Measurements from ENCODE around the gene DVL1. TPM values are rescaled to one million over a fixed set of nuclear protein-coding genes. Genes with fewer than 3 reads are reported as not detected.
"Not testable (repeated sequence)": the region's sequence is repeated elsewhere in the genome, so short reads cannot be mapped to it uniquely, and the experiment has no call there.

The DVL1 gene
- total RNA-seq, 1 experiment from 2014 or later: 83.9 TPM

- no peak overlapping the region for H3K27ac Mint-ChIP-seq (ENCODE audit: unreplicated experiment)
- TF ChIP-seq, protein P1, sequence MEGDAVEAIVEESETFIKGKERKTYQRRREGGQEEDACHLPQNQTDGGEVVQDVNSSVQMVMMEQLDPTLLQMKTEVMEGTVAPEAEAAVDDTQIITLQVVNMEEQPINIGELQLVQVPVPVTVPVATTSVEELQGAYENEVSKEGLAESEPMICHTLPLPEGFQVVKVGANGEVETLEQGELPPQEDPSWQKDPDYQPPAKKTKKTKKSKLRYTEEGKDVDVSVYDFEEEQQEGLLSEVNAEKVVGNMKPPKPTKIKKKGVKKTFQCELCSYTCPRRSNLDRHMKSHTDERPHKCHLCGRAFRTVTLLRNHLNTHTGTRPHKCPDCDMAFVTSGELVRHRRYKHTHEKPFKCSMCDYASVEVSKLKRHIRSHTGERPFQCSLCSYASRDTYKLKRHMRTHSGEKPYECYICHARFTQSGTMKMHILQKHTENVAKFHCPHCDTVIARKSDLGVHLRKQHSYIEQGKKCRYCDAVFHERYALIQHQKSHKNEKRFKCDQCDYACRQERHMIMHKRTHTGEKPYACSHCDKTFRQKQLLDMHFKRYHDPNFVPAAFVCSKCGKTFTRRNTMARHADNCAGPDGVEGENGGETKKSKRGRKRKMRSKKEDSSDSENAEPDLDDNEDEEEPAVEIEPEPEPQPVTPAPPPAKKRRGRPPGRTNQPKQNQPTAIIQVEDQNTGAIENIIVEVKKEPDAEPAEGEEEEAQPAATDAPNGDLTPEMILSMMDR (IDR thresholded peaks at IDR 0.05; ENCODE audit: unreplicated experiment): peak; percentile 89
- no peaks in the 10 kb centered on the region for H3K27me3 Mint-ChIP-seq (ENCODE audit: unreplicated experiment)
- H3K4me1 Mint-ChIP-seq (ENCODE audit: low read depth, unreplicated experiment): no peaks in the 10 kb centered on the region
- BruUV-seq (replicated peaks): no TSS peak
- H3K4me3 Mint-ChIP-seq (ENCODE audit: low read depth, unreplicated experiment): no peak overlapping the region
- intact Hi-C loops (cut with micrococcal nuclease; ENCODE audit: unreplicated experiment): no loop called here
- DNase-seq: peak; percentile 82
- H3K36me3 Mint-ChIP-seq (ENCODE audit: insufficient read depth, unreplicated experiment): peaks cover 24% of the 10 kb centered on the region
- H3K9me3 Mint-ChIP-seq (ENCODE audit: low read depth, unreplicated experiment): no peaks in the 10 kb centered on the region
- CTCF ChIA-PET: interaction anchor here (0.6 kb wide), 1 partner anchor 52 kb away, joined by 3 read pairs; no protein-coding TSS in a partner anchor
These were observed 22.8 kb upstream of the DVL1 start for GRCh38 chr1:1371746-1372711.

GRCh38 chr1:1371364-1371745 lies 22.1 kb upstream of the DVL1 start:
- H3K4me3 Mint-ChIP-seq (ENCODE audit: low read depth, unreplicated experiment): no peak overlapping the region

DNA sequence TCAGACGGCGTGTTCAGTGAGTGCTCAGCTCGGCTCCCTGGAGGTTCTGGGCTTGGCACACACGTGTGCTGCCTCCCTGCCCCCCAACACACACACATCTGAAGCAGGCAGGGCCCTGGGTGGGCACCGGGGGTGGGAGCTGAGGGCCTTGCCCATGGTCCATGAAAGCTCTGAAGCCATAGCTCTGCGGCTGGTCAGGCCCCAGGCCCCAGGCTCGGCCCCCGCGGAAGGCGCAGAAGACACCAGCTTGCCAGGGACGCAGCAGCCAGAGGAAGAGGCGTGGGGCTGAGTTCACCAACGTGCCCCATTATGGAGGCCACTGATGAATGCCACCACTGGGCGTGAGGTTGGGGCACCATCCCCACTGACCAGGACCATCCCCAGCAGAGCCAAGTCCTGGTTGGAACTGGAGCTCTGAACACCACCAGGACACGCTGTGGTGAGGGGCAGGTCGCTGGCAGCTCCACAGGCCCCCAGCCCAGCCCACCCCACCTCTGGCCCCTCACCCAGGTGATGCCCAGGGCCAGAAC lies 21.6 kb upstream of the DVL1 start:
- CTCF ChIA-PET: no interaction called here
- intact Hi-C loops (cut with micrococcal nuclease; ENCODE audit: unreplicated experiment): no loop called here
- H3K27ac Mint-ChIP-seq (ENCODE audit: unreplicated experiment): no peak overlapping the region
- DNase-seq: no peak
- H3K27me3 Mint-ChIP-seq (ENCODE audit: unreplicated experiment): no peaks in the 10 kb centered on the region
- no TSS peak for BruUV-seq (replicated peaks)
- H3K4me3 Mint-ChIP-seq (ENCODE audit: low read depth, unreplicated experiment): no peak overlapping the region
- H3K9me3 Mint-ChIP-seq (ENCODE audit: low read depth, unreplicated experiment): no peaks in the 10 kb centered on the region
- H3K4me1 Mint-ChIP-seq (ENCODE audit: low read depth, unreplicated experiment): no peaks in the 10 kb centered on the region
- TF ChIP-seq, protein P1 (IDR thresholded peaks at IDR 0.05; ENCODE audit: unreplicated experiment): no peak
- H3K36me3 Mint-ChIP-seq (ENCODE audit: insufficient read depth, unreplicated experiment): peaks cover 24% of the 10 kb centered on the region

More at GRCh38 chr1:1371364-1371745, 22.1 kb upstream of the DVL1 start:
- Mint-ChIP-seq H3K27ac (ENCODE audit: unreplicated experiment) (no peak overlapping the region), H3K4me1 (ENCODE audit: low read depth, unreplicated experiment) (no peaks in the 10 kb centered on the region), H3K9me3 (ENCODE audit: low read depth, unreplicated experiment) (no peaks in the 10 kb centered on the region), H3K36me3 (ENCODE audit: insufficient read depth, unreplicated experiment) (peaks cover 24% of the 10 kb centered on the region), H3K27me3 (ENCODE audit: unreplicated experiment) (no peaks in the 10 kb centered on the region)
- TF ChIP-seq, protein P1 (IDR thresholded peaks at IDR 0.05; ENCODE audit: unreplicated experiment): no peak
- intact Hi-C loops (cut with micrococcal nuclease; ENCODE audit: unreplicated experiment): no loop called here
- DNase-seq: no peak
- no TSS peak for BruUV-seq (replicated peaks)
- CTCF ChIA-PET: no interaction called here

DNA sequence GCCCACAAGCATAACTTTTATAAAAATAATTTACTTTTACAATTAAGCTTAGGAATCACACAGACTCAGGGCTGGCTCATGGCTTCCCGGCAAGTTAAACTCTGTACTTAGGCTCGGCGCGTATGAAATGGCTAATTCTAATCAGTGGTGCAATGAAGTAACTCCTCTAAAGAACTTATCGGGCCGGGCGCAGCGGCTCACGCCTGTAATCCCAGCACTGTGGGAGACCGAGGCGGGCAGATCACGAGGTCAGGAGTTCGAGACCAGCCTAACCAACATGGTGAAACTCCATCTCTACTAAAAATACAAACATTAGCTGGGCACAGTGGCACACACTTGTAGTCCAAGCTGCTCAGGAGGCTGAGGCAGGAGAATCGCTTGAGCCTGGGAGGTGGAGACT lies 20.9 kb upstream of the DVL1 start:
- H3K4me3 Mint-ChIP-seq (ENCODE audit: low read depth, unreplicated experiment); BruUV-seq (replicated peaks); CTCF ChIA-PET: not testable (repeated sequence)

DNA sequence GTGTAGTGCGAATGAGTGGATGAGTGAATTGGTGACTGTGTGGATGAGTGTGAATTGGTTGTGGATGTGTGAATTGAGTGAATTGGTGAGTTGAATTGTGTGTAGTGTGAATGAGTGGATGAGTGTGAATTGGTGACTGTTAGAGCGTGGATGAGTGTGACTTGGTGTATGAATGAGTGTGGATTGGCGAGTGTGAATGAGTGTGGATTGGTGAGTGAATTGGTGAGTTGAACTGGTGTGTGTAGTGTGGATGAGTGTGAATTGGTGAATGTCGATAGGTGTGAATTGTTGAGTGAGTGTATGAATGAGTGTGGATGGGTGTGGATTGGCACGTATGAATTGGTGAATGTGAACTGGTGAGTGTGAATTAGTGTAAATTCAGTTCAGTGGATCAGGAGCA lies 18.1 kb upstream of the DVL1 start:
- Mint-ChIP-seq H3K4me1 (ENCODE audit: low read depth, unreplicated experiment) (no peaks in the 10 kb centered on the region), H3K9me3 (ENCODE audit: low read depth, unreplicated experiment) (no peaks in the 10 kb centered on the region), H3K27me3 (ENCODE audit: unreplicated experiment) (no peaks in the 10 kb centered on the region), H3K27ac (ENCODE audit: unreplicated experiment) (no peak overlapping the region), H3K36me3 (ENCODE audit: insufficient read depth, unreplicated experiment) (no peaks in the 10 kb centered on the region), H3K4me3 (ENCODE audit: low read depth, unreplicated experiment) (no peak overlapping the region)
- no peak for DNase-seq
- intact Hi-C loops (cut with micrococcal nuclease; ENCODE audit: unreplicated experiment): no loop called here
- CTCF ChIA-PET: no interaction called here
- BruUV-seq (replicated peaks): no TSS peak
- TF ChIP-seq, protein P1 (IDR thresholded peaks at IDR 0.05; ENCODE audit: unreplicated experiment): no peak

More for the DNA sequence above, 20.9 kb upstream of the DVL1 start:
- H3K27ac Mint-ChIP-seq (ENCODE audit: unreplicated experiment); DNase-seq; H3K9me3 Mint-ChIP-seq (ENCODE audit: low read depth, unreplicated experiment); intact Hi-C loops (cut with micrococcal nuclease; ENCODE audit: unreplicated experiment); H3K4me1 Mint-ChIP-seq (ENCODE audit: low read depth, unreplicated experiment); H3K27me3 Mint-ChIP-seq (ENCODE audit: unreplicated experiment): not testable (repeated sequence)
- H3K36me3 Mint-ChIP-seq (ENCODE audit: insufficient read depth, unreplicated experiment): peaks cover 19% of the 10 kb centered on the region
